ENCODE results near the gene ZIC2. TPM values are rescaled to one million over a fixed set of nuclear protein-coding genes. Genes with fewer than 3 reads are reported as not detected.

The ZIC2 gene
- polyA plus RNA-seq, 1 experiment: not detected

DNA sequence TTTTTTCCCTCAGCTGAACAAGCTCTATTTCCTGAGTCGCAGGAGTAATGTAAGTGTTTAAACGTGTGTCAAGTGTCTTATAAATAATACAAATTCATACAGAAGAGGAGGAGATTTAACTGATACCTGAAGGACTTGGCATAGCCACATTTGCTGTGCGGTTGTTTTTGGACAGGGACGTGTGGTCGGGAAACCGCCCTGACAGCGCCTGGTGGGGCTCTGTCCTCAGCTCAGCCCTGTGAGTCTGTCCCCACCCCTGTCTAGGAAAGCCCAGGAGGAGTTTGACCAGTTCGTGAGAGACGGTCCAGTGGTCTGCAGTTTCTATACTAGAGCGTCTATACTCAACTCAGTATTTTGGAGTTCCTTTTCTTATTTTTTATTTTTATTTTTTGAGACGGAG is 16.7 kb downstream of the ZIC2 start:
- ChIA-PET POLR2A (interaction anchor here (0.5 kb wide), 1 partner anchor 8 kb away, joined by 3 read pairs; no protein-coding TSS in a partner anchor), CTCF (no interaction called here)
- DNase-seq (ENCODE audit: low read depth): no peak
- Histone ChIP-seq H3K36me3 (ENCODE audit: control insufficient read depth, insufficient read depth, low read length) (no peaks in the 10 kb centered on the region), H3K4me3 (ENCODE audit: low read depth, low read length) (no peak overlapping the region), H3K27me3 (ENCODE audit: control insufficient read depth, insufficient read depth, low read length) (peaks cover 31% of the 10 kb centered on the region)
- TF ChIP-seq, protein P1, sequence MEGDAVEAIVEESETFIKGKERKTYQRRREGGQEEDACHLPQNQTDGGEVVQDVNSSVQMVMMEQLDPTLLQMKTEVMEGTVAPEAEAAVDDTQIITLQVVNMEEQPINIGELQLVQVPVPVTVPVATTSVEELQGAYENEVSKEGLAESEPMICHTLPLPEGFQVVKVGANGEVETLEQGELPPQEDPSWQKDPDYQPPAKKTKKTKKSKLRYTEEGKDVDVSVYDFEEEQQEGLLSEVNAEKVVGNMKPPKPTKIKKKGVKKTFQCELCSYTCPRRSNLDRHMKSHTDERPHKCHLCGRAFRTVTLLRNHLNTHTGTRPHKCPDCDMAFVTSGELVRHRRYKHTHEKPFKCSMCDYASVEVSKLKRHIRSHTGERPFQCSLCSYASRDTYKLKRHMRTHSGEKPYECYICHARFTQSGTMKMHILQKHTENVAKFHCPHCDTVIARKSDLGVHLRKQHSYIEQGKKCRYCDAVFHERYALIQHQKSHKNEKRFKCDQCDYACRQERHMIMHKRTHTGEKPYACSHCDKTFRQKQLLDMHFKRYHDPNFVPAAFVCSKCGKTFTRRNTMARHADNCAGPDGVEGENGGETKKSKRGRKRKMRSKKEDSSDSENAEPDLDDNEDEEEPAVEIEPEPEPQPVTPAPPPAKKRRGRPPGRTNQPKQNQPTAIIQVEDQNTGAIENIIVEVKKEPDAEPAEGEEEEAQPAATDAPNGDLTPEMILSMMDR (IDR thresholded peaks at IDR 0.05; ENCODE audit: insufficient read depth, low read depth, low read length): no peak

DNA sequence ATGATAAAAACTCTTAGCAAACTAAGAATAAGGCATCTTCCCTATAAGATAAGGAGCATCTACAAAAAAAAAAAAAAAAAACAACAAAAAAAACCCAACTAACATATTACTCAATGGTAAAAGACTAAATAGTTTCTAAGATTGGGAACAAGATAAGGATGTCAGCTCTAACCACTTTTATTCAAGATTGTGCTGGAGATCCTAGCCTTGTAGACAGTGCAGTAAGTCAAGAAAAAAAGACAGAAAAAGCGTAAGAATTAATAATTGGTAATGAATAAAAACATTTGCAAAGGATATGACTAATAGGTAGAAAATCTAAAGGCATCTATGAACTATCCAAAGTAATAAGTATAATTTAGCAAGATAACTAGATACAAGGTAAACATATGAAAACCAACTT is 33.0 kb downstream of the ZIC2 start:
- H3K4me3 ChIP-seq (ENCODE audit: low read depth, low read length): no peak overlapping the region
- DNase-seq (ENCODE audit: low read depth): no peak
- H3K27me3 ChIP-seq (ENCODE audit: control insufficient read depth, insufficient read depth, low read length): no peaks in the 10 kb centered on the region; the same call in 1 of the 2 replicates
- ChIA-PET CTCF (no interaction called here), POLR2A (no interaction called here)
- TF ChIP-seq, protein P1 (IDR thresholded peaks at IDR 0.05; ENCODE audit: insufficient read depth, low read depth, low read length): no peak
- no peaks in the 10 kb centered on the region for H3K36me3 ChIP-seq (ENCODE audit: control insufficient read depth, insufficient read depth, low read length)

DNA sequence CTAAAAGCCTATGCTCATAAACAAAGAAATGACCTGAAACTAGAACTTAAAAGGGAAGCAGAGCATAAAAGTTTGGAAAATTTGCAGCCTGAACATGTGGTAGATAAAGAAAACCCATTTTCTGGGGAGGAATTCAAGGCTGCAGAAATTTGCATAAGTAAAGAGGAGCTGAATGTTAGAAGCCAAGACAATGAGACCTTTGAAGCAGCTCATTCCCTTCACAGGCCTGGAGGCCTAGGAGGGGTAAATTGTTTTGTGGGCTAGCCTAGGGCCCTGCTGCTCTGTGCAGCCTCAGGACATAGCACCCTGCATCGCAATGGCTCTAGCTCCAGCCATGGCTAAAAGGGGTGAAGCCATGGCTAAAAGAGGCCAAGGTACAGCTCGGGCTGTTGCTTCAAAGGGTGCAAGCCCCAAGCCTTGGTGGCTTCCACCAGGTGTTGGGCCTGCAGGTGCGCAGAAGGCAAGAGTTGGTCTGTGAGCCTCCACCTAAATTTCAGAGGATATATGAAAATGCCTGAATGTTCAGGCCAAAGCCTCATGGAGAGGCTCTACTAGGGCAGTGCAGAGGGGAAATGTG is 38.3 kb downstream of the ZIC2 start:
- Histone ChIP-seq H3K4me3 (ENCODE audit: low read depth, low read length) (no peak overlapping the region), H3K27me3 (ENCODE audit: control insufficient read depth, insufficient read depth, low read length) (no peaks in the 10 kb centered on the region; the same call in 1 of the 2 replicates), H3K36me3 (ENCODE audit: control insufficient read depth, insufficient read depth, low read length) (no peaks in the 10 kb centered on the region)
- ChIA-PET CTCF (no interaction called here), POLR2A (no interaction called here)
- TF ChIP-seq, protein P1 (IDR thresholded peaks at IDR 0.05; ENCODE audit: insufficient read depth, low read depth, low read length): no peak
- no peak for DNase-seq (ENCODE audit: low read depth)

DNA sequence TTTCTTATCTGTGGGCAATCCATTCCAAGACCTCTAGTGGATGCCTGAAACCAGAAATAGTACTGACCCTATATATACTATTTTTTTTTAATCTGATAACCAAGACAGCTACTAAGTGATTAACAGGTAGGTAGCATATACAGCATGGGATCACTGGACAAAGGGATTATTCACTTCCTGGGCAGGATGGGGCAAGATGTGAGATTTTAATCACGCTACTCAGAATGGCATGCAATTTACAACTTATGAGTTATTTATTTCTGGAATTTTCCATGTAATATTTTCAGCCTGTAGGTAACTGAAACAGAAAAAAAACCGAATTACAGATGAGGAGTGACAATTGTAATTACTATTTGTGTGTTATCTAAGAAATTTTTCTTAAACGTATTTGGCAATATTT is 41.2 kb downstream of the ZIC2 start:
- ChIA-PET POLR2A (no interaction called here), CTCF (no interaction called here)
- DNase-seq (ENCODE audit: low read depth): no peak

DNA sequence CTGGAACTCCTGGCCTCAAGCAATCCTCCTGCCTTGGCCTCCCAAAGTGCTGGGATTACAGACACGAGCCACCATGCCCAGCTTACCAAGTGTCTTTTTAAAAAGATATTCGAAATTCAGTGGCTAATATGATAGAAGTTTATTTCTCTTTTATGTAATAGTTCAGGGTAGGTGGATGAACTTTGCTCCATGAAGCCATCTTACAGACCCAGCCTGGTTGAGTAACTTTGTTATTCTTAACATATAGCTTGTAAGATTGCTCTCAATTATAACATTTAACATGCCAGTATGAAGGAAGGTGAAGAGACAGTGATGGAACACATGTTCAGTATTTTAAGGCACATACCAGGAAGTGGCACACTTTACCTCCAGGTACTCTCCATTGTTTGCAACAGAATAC is 42.4 kb downstream of the ZIC2 start:
- DNase-seq (ENCODE audit: low read depth): no peak
- no peaks in the 10 kb centered on the region for H3K27me3 ChIP-seq (ENCODE audit: control insufficient read depth, insufficient read depth, low read length)
- no peaks in the 10 kb centered on the region for H3K36me3 ChIP-seq (ENCODE audit: control insufficient read depth, insufficient read depth, low read length)
- ChIA-PET POLR2A (no interaction called here), CTCF (no interaction called here)
- TF ChIP-seq, protein P1 (IDR thresholded peaks at IDR 0.05; ENCODE audit: insufficient read depth, low read depth, low read length): no peak
- H3K4me3 ChIP-seq (ENCODE audit: low read depth, low read length): no peak overlapping the region

More for the DNA sequence above, 41.2 kb downstream of the ZIC2 start:
- Histone ChIP-seq H3K4me3 (ENCODE audit: low read depth, low read length) (no peak overlapping the region), H3K36me3 (ENCODE audit: control insufficient read depth, insufficient read depth, low read length) (no peaks in the 10 kb centered on the region), H3K27me3 (ENCODE audit: control insufficient read depth, insufficient read depth, low read length) (no peaks in the 10 kb centered on the region)
- TF ChIP-seq, protein P1 (IDR thresholded peaks at IDR 0.05; ENCODE audit: insufficient read depth, low read depth, low read length): no peak
